Parathyroid adenoma (tissue), 2 donors: ENCODE results near the gene ATP8B3.

ENCODE experiments used
- H2AFZ ChIP-seq: fragments of 300-600 bp; sonication (generic); one replicate; pipeline ENCODE4 v1.7.0; 2017; ENCODE audit warnings: antibody characterized with exemption, mild to moderate bottlenecking
- H3K27ac ChIP-seq: fragments of 300-600 bp; sonication (generic); one replicate; pipeline ENCODE4 v1.7.0; 2017
- H3K27me3 ChIP-seq: fragments of 300-600 bp; sonication (generic); one replicate; pipeline ENCODE4 v1.7.0; 2017; ENCODE audit warnings: low read length; ENCODE audit not compliant: control insufficient read depth, insufficient read depth
- H3K36me3 ChIP-seq: fragments of 300-600 bp; sonication (generic); one replicate; pipeline ENCODE4 v1.7.0; 2017; ENCODE audit warnings: low read length; ENCODE audit not compliant: control insufficient read depth, insufficient read depth
- H3K4me1 ChIP-seq: fragments of 300-600 bp; sonication (generic); one replicate; pipeline ENCODE4 v1.7.0; 2017; ENCODE audit warnings: control low read depth
- H3K4me2 ChIP-seq: fragments of 300-600 bp; sonication (generic); one replicate; pipeline ENCODE4 v1.7.0; 2017; ENCODE audit warnings: low read length
- H3K4me3 ChIP-seq: fragments of 300-600 bp; sonication (generic); one replicate; pipeline ENCODE4 v1.7.0; 2017; ENCODE audit warnings: low read depth, low read length
- H3K79me2 ChIP-seq: fragments of 300-600 bp; sonication (generic); one replicate; pipeline ENCODE4 v1.7.0; 2017; ENCODE audit warnings: control low read depth
- H3K9ac ChIP-seq: fragments of 300-600 bp; sonication (generic); one replicate; pipeline ENCODE4 v1.7.0; 2017; ENCODE audit warnings: mild to moderate bottlenecking
- H3K9me3 ChIP-seq: fragments of 300-600 bp; sonication (generic); one replicate; pipeline ENCODE4 v1.7.0; 2017; ENCODE audit warnings: low read length; ENCODE audit not compliant: control insufficient read depth
- CTCF ChIP-seq: fragments of 300-600 bp; sonication (generic); IDR thresholded peaks from one replicate; pipeline ENCODE4 v1.7.0; 2017; ENCODE audit warnings: antibody characterized with exemption, mild to moderate bottlenecking
- donor health status: primary hyperparathyroidism.

ATP8B3 gene

GRCh38 chr19:1811942-1812425 lies at the start of gene ATP8B3:
Gene ATP8B3 (minus strand): TSS chr19:1812276. CDS start chr19:1811736, 540 bp downstream.
- H3K9ac ChIP-seq: no peak within 1 kb of the TSS
- H2AFZ ChIP-seq: peak within 1 kb of the TSS; percentile 91
- no peaks in the 10 kb centered on the region for H3K36me3 ChIP-seq
- no peak within 1 kb of the TSS for H3K27ac ChIP-seq
- no peaks in the 10 kb centered on the region for H3K9me3 ChIP-seq
- H3K4me1 ChIP-seq: peaks cover 4% of the 10 kb centered on the region
- H3K4me2 ChIP-seq: peak within 1 kb of the TSS; percentile 96
- peak within 1 kb of the TSS; percentile 67 for H3K4me3 ChIP-seq
- H3K27me3 ChIP-seq: no peaks in the 10 kb centered on the region
- no peaks in the 10 kb centered on the region for H3K79me2 ChIP-seq
- TF ChIP-seq CTCF: no peak

- Histone ChIP-seq H3K9me3 (no peaks in the 10 kb centered on the region), H3K27me3 (no peaks in the 10 kb centered on the region), H3K36me3 (no peaks in the 10 kb centered on the region), H3K4me3 (peak overlapping the region; percentile 14), H3K4me1 (peaks cover 19% of the 10 kb centered on the region), H3K79me2 (peaks cover 6% of the 10 kb centered on the region), H3K27ac (no peak overlapping the region), H3K9ac (no peak overlapping the region), H2AFZ (no peak overlapping the region), H3K4me2 (peak overlapping the region; percentile 90)
- no peak for TF ChIP-seq CTCF
These were observed 49.5 kb upstream of the ATP8B3 start for GRCh38 chr19:1861599-1862031.

- H3K4me2 ChIP-seq: no peak overlapping the region
These were observed 48.9 kb upstream of the ATP8B3 start for GRCh38 chr19:1860821-1861598.

GRCh38 chr19:1860042-1860775 lies 48.1 kb upstream of the ATP8B3 start:
- Histone ChIP-seq H3K4me2 (no peak overlapping the region), H3K79me2 (peaks cover 13% of the 10 kb centered on the region), H3K9ac (no peak overlapping the region), H3K27ac (no peak overlapping the region), H3K27me3 (no peaks in the 10 kb centered on the region), H3K4me3 (no peak overlapping the region), H2AFZ (no peak overlapping the region), H3K9me3 (no peaks in the 10 kb centered on the region), H3K36me3 (no peaks in the 10 kb centered on the region), H3K4me1 (peaks cover 22% of the 10 kb centered on the region)
- peak; percentile 23 for TF ChIP-seq CTCF

More at GRCh38 chr19:1860821-1861598, 48.9 kb upstream of the ATP8B3 start:
- H3K9ac ChIP-seq: no peak overlapping the region
- H2AFZ ChIP-seq: no peak overlapping the region
- no peak overlapping the region for H3K27ac ChIP-seq
- H3K4me1 ChIP-seq: peaks cover 19% of the 10 kb centered on the region
- no peaks in the 10 kb centered on the region for H3K27me3 ChIP-seq
- peaks cover 11% of the 10 kb centered on the region for H3K79me2 ChIP-seq
- no peaks in the 10 kb centered on the region for H3K36me3 ChIP-seq
- H3K9me3 ChIP-seq: no peaks in the 10 kb centered on the region
- no peak overlapping the region for H3K4me3 ChIP-seq
- TF ChIP-seq CTCF: no peak
